HCT116 (cell line): ENCODE results near the gene ADORA1. TPM values are rescaled to one million over a fixed set of nuclear protein-coding genes. Genes with fewer than 3 reads are reported as not detected.

ENCODE experiments used
- ATAC-seq: fragments of 200-7000 bp; cut with Tn5 transposase; 2 replicates; pipeline ENCODE4 v1.9.1; 2020; ENCODE audit warnings: mild to moderate bottlenecking, moderate library complexity
- BruUV-seq: library from RNA; stranded (reverse); fragments of 400-500 nt; replicated peaks from 2 replicates; lab custom pipeline; 2021; lab: Mats Ljungman, UMichigan
- CTCF ChIA-PET: fragments of 300-600 bp; sonication (Branson Sonifier 250); formaldehyde crosslinking; loops from one replicate; lab custom pipeline; 2021; ENCODE audit warnings: antibody characterized with exemption; lab: Charles Lee
- POLR2A ChIA-PET: fragments of 300-600, 350-600 bp; sonication (Branson Sonifier 250); formaldehyde crosslinking; loops from one replicate; lab custom pipeline; 2021; ENCODE audit warnings: antibody characterized with exemption; lab: Charles Lee
- RAD21 ChIA-PET, 2 experiments: fragments of 300-600 bp; sonication (Branson Sonifier 250); formaldehyde crosslinking; loops; one replicate each; lab custom pipeline; 2023; ENCODE audit warnings: low total read pairs in 2 of 2; ENCODE audit not compliant: uncharacterized antibody in 2 of 2, unreplicated experiment in 2 of 2, low non-redundant PET in 1 of 2; lab: Charles Lee
- DNase-seq: peaks from one replicate; pipeline ENCODE4 v3.0.0-alpha.2; 2010; ENCODE audit warnings: low read depth, low spot score
- H2AFZ ChIP-seq: fragments of 200-600 bp; shearing (Covaris generic), sonication (generic); 2 replicates; pipeline ENCODE4 v1.6.1; 2017; ENCODE audit warnings: low read depth, mixed run types, mixed read lengths, antibody characterized with exemption, low read length; ENCODE audit not compliant: poor library complexity, severe bottlenecking
- H3K27ac ChIP-seq: 2 replicates; pipeline ENCODE4 v1.5.1; 2012; ENCODE audit warnings: low read depth, low read length
- H3K27me3 ChIP-seq: fragments of 200-600 bp; sonication (generic); 2 replicates; pipeline ENCODE4 v1.6.1; 2016; ENCODE audit warnings: mixed run types, low read length, mixed read lengths; ENCODE audit not compliant: insufficient read depth
- H3K36me3 ChIP-seq, 2 experiments: fragments of 200-500 bp in 1 of 2; fragments of 200-600 bp in 1 of 2; sonication (Bioruptor generic) in 1 of 2; sonication (generic) in 1 of 2; 2 replicates each; pipeline versions ENCODE4 v1.5.1 to v1.6.1; 2014 to 2016; ENCODE audit warnings: low read length in 2 of 2, inconsistent platforms in 1 of 2, mixed read lengths in 1 of 2, mixed run types in 1 of 2; ENCODE audit not compliant: insufficient read depth in 2 of 2, control insufficient read depth in 1 of 2
- H3K4me1 ChIP-seq, 2 experiments: fragments of 200-600 bp in 1 of 2; sonication (generic) in 1 of 2; 2 replicates each; pipeline versions ENCODE4 v1.5.1 to v1.6.1; 2012 to 2017; ENCODE audit warnings: low read length in 2 of 2, inconsistent platforms in 1 of 2, mild to moderate bottlenecking in 1 of 2, mixed read lengths in 1 of 2, mixed run types in 1 of 2, moderate library complexity in 1 of 2; ENCODE audit not compliant: insufficient read depth in 2 of 2, control insufficient read depth in 1 of 2
- H3K4me2 ChIP-seq: fragments of 200-600 bp; sonication (generic); 2 replicates; pipeline ENCODE4 v1.6.1; 2017; ENCODE audit warnings: mixed run types, low read length, mixed read lengths
- H3K4me3 ChIP-seq, 2 experiments: fragments of 200-600 bp in 1 of 2; sonication (generic) in 1 of 2; replicated peaks in 1 of 2; 2 replicates each; pipeline ENCODE4 v1.5.1; 2011 to 2016; ENCODE audit warnings: low read length in 2 of 2, control low read depth in 1 of 2, low read depth in 1 of 2, mild to moderate bottlenecking in 1 of 2, mixed read lengths in 1 of 2, mixed run types in 1 of 2
- H3K79me2 ChIP-seq: fragments of 200-600 bp; sonication (generic); 2 replicates; pipeline ENCODE4 v1.6.1; 2017; ENCODE audit warnings: mild to moderate bottlenecking, mixed run types, low read length, moderate library complexity, mixed read lengths; ENCODE audit not compliant: insufficient read depth
- H3K9ac ChIP-seq: fragments of 200-600 bp; sonication (generic); 2 replicates; pipeline ENCODE4 v1.6.1; 2016; ENCODE audit warnings: low read length, mixed read lengths
- H3K9me2 ChIP-seq: fragments of 200-600 bp; sonication (generic), shearing (Covaris generic); 2 replicates; pipeline ENCODE4 v1.6.1; 2017; ENCODE audit warnings: mixed run types, mild to moderate bottlenecking, moderate library complexity; ENCODE audit not compliant: insufficient read depth
- H3K9me3 ChIP-seq, 2 experiments: fragments of 200-500 bp in 1 of 2; fragments of 200-600 bp in 1 of 2; sonication (Bioruptor generic) in 1 of 2; sonication (generic) in 1 of 2; 2 replicates each; pipeline ENCODE4 v1.6.1; 2014 to 2017; ENCODE audit warnings: low read length in 2 of 2, mixed read lengths in 2 of 2, inconsistent platforms in 1 of 2, low read depth in 1 of 2, mild to moderate bottlenecking in 1 of 2, mixed run types in 1 of 2, moderate library complexity in 1 of 2; ENCODE audit not compliant: control insufficient read depth in 1 of 2, insufficient read depth in 1 of 2
- H4K20me1 ChIP-seq: fragments of 200-600 bp; sonication (generic), shearing (Covaris generic); 2 replicates; pipeline ENCODE4 v1.6.1; 2017; ENCODE audit warnings: mixed run types, mild to moderate bottlenecking, moderate library complexity; ENCODE audit not compliant: insufficient read depth
- ATF3 ChIP-seq: IDR thresholded peaks from 2 replicates; pipeline ENCODE4 v1.6.1; 2012
- CBX3 ChIP-seq: IDR thresholded peaks from 2 replicates; pipeline ENCODE4 v1.6.1; 2012; ENCODE audit warnings: low read depth
- CEBPB ChIP-seq: IDR thresholded peaks from 2 replicates; pipeline ENCODE4 v1.6.1; 2012; ENCODE audit warnings: low read depth
- CTCF ChIP-seq, 3 experiments: fragments of 200-600 bp in 1 of 3; sonication (generic) in 1 of 3; IDR thresholded peaks in 2 of 3; conservative IDR thresholded peaks in 1 of 3; 2 replicates each; pipeline ENCODE4 v1.5.1; 2012 to 2017; ENCODE audit warnings: low read depth in 2 of 3, low read length in 2 of 3, antibody characterized with exemption in 1 of 3, borderline replicate concordance in 1 of 3, control low read depth in 1 of 3, mild to moderate bottlenecking in 1 of 3, mixed read lengths in 1 of 3, mixed run types in 1 of 3, moderate library complexity in 1 of 3; ENCODE audit not compliant: insufficient read depth in 1 of 3
- EZH2 ChIP-seq: fragments of 200-600 bp; sonication (generic); IDR thresholded peaks from 2 replicates; pipeline ENCODE4 v1.6.1; 2017; ENCODE audit warnings: antibody characterized with exemption, mixed run types
- JUND ChIP-seq: IDR thresholded peaks from 2 replicates; pipeline ENCODE4 v1.6.1; 2012
- POLR2A ChIP-seq: IDR thresholded peaks from 2 replicates; pipeline ENCODE4 v1.7.0; 2011; ENCODE audit warnings: borderline replicate concordance; ENCODE audit not compliant: insufficient read depth, insufficient read length; ENCODE audit errors: extremely low read depth
- RAD21 ChIP-seq: IDR thresholded peaks from 2 replicates; pipeline ENCODE4 v1.6.1; 2012; ENCODE audit warnings: low read depth, mild to moderate bottlenecking
- SIN3A ChIP-seq: IDR thresholded peaks from 2 replicates; pipeline ENCODE4 v1.6.1; 2012; ENCODE audit warnings: low read depth
- SP1 ChIP-seq: IDR thresholded peaks from 2 replicates; pipeline ENCODE4 v1.6.1; 2012; ENCODE audit warnings: low read depth
- SRF ChIP-seq: IDR thresholded peaks from 2 replicates; pipeline ENCODE4 v1.6.1; 2012; ENCODE audit warnings: low read depth
- YY1 ChIP-seq: IDR thresholded peaks from 2 replicates; pipeline ENCODE4 v1.6.1; 2011; ENCODE audit warnings: low read length, low read depth, moderate library complexity, mild to moderate bottlenecking; ENCODE audit not compliant: insufficient replicate concordance; ENCODE audit errors: extremely low read depth
- ZNF274 ChIP-seq: fragments of 200-500 bp; sonication (Bioruptor generic); IDR thresholded peaks from 2 replicates; pipeline ENCODE4 v1.6.1; 2014; ENCODE audit warnings: mild to moderate bottlenecking, low read depth, low read length, inconsistent platforms
- intact Hi-C: fragments of 100-400 bp; cut with micrococcal nuclease; formaldehyde crosslinking; loops from 2 replicates; pipeline ENCODE4 v1.10.0; 2022
- total RNA-seq: library from RNA; stranded (reverse); gene quantifications from one replicate; pipeline ENCODE4 v1.2.1, GENCODE V29; 2021; ENCODE audit not compliant: unreplicated experiment
- TF ChIP-seq, protein P1 (sequence below): IDR thresholded peaks from 2 replicates; pipeline ENCODE4 v1.6.1; 2012; ENCODE audit warnings: low read depth
- TF ChIP-seq, protein P2 (sequence below): IDR thresholded peaks from 2 replicates; pipeline ENCODE4 v1.6.1; 2012

The ADORA1 gene
- total RNA-seq, 1 experiment from 2014 or later: 2.8 TPM

DNA sequence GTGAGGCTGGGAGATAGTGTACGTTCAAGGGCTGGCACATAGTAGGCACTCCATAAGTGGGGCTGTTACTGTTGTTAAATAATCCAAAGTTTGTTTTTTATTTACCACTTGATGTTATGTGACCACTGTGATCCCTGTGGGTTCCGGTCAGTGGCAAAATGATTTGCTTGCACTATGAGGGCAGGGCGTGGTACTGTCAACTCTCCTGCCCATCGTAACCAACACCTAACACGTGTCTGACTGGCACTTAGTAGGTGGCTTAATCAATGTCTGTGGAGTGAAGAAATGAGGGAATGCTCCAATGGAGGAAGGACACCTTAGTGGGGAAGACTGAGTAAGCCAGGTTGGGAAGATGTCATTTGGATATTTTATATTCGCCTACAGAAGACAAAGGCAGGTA is 14.6 kb downstream of the ADORA1 start:
- Histone ChIP-seq H2AFZ (no peak overlapping the region), H3K79me2 (no peaks in the 10 kb centered on the region)
- TF ChIP-seq, protein P1, sequence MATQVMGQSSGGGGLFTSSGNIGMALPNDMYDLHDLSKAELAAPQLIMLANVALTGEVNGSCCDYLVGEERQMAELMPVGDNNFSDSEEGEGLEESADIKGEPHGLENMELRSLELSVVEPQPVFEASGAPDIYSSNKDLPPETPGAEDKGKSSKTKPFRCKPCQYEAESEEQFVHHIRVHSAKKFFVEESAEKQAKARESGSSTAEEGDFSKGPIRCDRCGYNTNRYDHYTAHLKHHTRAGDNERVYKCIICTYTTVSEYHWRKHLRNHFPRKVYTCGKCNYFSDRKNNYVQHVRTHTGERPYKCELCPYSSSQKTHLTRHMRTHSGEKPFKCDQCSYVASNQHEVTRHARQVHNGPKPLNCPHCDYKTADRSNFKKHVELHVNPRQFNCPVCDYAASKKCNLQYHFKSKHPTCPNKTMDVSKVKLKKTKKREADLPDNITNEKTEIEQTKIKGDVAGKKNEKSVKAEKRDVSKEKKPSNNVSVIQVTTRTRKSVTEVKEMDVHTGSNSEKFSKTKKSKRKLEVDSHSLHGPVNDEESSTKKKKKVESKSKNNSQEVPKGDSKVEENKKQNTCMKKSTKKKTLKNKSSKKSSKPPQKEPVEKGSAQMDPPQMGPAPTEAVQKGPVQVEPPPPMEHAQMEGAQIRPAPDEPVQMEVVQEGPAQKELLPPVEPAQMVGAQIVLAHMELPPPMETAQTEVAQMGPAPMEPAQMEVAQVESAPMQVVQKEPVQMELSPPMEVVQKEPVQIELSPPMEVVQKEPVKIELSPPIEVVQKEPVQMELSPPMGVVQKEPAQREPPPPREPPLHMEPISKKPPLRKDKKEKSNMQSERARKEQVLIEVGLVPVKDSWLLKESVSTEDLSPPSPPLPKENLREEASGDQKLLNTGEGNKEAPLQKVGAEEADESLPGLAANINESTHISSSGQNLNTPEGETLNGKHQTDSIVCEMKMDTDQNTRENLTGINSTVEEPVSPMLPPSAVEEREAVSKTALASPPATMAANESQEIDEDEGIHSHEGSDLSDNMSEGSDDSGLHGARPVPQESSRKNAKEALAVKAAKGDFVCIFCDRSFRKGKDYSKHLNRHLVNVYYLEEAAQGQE: no peak
- no peak for TF ChIP-seq POLR2A
- TF ChIP-seq SRF: no peak
- TF ChIP-seq SIN3A: no peak
- no peak for TF ChIP-seq ZNF274
- TF ChIP-seq CBX3: no peak
- no peak for TF ChIP-seq ATF3
- TF ChIP-seq CTCF (IDR thresholded peaks at IDR 0.05 in 2 of 3, conservative IDR thresholded peaks at IDR 0.05 in 1 of 3; ENCODE audit: borderline replicate concordance in 1 of 3, insufficient read depth in 1 of 3, low read depth in 2 of 3, low read length in 2 of 3): no peak
- no peak for TF ChIP-seq RAD21
- TF ChIP-seq SP1: no peak
- TF ChIP-seq YY1: no peak
- TF ChIP-seq, protein P2, sequence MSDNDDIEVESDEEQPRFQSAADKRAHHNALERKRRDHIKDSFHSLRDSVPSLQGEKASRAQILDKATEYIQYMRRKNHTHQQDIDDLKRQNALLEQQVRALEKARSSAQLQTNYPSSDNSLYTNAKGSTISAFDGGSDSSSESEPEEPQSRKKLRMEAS: no peak
- no peak for TF ChIP-seq JUND
- no peak for TF ChIP-seq CEBPB
- TF ChIP-seq EZH2: no peak
- TF ChIP-seq, all 23 proteins: peak for 0
- Histone ChIP-seq H3K9me3 (no peaks in the 10 kb centered on the region), H3K4me2 (no peak overlapping the region), H3K27me3 (no peaks in the 10 kb centered on the region), H3K36me3 (no peaks in the 10 kb centered on the region), H3K4me3 (no peak overlapping the region), H3K9me2 (no peaks in the 10 kb centered on the region), H3K9ac (no peak overlapping the region), H3K4me1 (peaks cover 0 to 7% of the 10 kb centered on the region in 2 experiments; a peak in 2 of 4 replicates), H3K27ac (no peak overlapping the region), H4K20me1 (no peaks in the 10 kb centered on the region)
- no TSS peak for BruUV-seq
- DNase-seq (no peak), ATAC-seq (no peak)
- intact Hi-C loops: no loop called here
- POLR2A ChIA-PET: no interaction called here
- CTCF ChIA-PET: interaction anchor here (0.7 to 1.5 kb wide), 2 partner anchors 10 to 28 kb away, joined by 3 to 4 read pairs; no protein-coding TSS in a partner anchor
- RAD21 ChIA-PET: no interaction called here
